GM13976 (cell line): Measurements from ENCODE around the gene STK39.
"Not testable (repeated sequence)": the region's sequence is repeated elsewhere in the genome, so short reads cannot be mapped to it uniquely, and the experiment has no call there.

Source experiments
- DNase-seq: peaks from one replicate; pipeline ENCODE4 v3.0.0; 2012; ENCODE audit warnings: low spot score
- in situ Hi-C: fragments of 300-500 bp; cut with MboI; formaldehyde crosslinking; loops from one replicate; pipeline ENCODE4 v1.12.0; 2022; ENCODE audit warnings: low sequenced_read_pairs, mixed read lengths, inconsistent platforms; ENCODE audit not compliant: unreplicated experiment
- TF ChIP-seq, protein P1 (sequence below): IDR thresholded peaks from 2 replicates; pipeline ENCODE4 v1.5.1; 2012; ENCODE audit warnings: borderline replicate concordance, mild to moderate bottlenecking; ENCODE audit not compliant: insufficient read depth; ENCODE audit errors: extremely low read depth, missing control alignments, control extremely low read depth

Gene STK39

GRCh38 chr2:168052773-168053172, 194.6 kb downstream of the STK39 start:
- DNase-seq = no peak
- in situ Hi-C loops = no loop called here
- TF ChIP-seq, protein P1, sequence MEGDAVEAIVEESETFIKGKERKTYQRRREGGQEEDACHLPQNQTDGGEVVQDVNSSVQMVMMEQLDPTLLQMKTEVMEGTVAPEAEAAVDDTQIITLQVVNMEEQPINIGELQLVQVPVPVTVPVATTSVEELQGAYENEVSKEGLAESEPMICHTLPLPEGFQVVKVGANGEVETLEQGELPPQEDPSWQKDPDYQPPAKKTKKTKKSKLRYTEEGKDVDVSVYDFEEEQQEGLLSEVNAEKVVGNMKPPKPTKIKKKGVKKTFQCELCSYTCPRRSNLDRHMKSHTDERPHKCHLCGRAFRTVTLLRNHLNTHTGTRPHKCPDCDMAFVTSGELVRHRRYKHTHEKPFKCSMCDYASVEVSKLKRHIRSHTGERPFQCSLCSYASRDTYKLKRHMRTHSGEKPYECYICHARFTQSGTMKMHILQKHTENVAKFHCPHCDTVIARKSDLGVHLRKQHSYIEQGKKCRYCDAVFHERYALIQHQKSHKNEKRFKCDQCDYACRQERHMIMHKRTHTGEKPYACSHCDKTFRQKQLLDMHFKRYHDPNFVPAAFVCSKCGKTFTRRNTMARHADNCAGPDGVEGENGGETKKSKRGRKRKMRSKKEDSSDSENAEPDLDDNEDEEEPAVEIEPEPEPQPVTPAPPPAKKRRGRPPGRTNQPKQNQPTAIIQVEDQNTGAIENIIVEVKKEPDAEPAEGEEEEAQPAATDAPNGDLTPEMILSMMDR = no peak

GRCh38 chr2:168050377-168050776, 197.0 kb downstream of the STK39 start:
- in situ Hi-C loops = no loop called here
- TF ChIP-seq, protein P1 = no peak
- no peak for DNase-seq

DNA sequence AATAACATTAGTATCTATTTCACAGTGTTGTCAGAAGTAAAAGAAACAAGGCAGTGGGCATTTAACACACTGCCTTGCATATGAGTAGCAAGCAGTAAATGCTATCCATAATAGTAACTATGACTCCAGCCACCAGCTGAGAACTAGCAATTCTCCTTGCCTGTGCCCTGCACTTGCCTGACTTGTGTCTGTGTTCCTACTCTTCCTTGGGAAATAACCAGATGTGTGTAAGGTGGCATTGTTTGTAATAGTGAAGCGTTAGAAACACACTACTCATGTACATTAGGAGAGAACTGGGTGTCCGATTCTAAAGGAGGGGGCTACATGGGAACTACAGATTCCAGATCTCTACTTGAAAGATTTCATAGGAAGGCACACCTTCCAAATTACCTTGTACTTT, 197.8 kb downstream of the STK39 start:
- TF ChIP-seq, protein P1 = no peak
- no peak for DNase-seq
- in situ Hi-C loops = no loop called here

- no peak for DNase-seq
- TF ChIP-seq, protein P1 = no peak
- in situ Hi-C loops = no loop called here
Measured at GRCh38 chr2:168047091-168047690, 200.2 kb downstream of the STK39 start.

DNA sequence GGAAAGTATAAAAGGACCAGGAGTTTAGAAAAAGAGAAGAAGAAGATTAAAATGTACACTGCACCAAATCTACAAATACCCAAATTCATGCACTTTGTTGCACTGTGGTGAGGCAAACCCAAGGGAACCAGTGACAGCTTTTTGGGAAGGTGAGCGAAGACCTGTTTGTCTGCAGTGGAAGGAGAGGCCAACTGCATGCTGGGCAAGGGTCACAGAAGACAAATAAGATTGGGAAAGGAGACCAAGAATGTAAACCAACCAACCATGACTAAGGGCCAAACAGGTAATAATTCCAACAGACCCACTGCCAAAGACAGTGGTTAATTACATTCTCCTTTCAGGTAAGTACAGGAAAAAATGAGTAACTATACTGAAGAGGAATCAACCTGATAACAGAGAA, 202.8 kb downstream of the STK39 start:
- DNase-seq = no peak
- TF ChIP-seq, protein P1 = no peak
- in situ Hi-C loops = no loop called here

DNA sequence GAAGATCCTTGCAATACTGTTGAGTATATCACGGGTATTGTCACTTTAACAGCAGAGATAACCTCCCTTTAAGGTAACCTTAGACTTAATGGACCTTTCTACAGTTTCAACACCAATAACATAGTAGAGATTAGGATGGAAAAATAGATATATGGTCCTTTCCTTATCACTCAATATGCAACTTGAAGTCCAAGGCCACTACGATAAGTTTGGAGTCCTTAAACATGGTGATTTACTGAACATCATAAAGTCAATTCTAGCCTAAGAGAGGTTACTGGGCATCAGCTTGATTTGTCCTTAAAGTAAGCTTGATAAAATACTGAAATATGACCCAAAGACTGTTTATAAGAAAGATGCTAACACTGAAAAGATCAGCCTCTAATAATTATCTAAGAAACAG, 203.2 kb downstream of the STK39 start:
- in situ Hi-C loops = no loop called here
- DNase-seq = no peak
- TF ChIP-seq, protein P1 = no peak

- peak; percentile 32 for DNase-seq
- in situ Hi-C loops = not testable (repeated sequence)
Measured at GRCh38 chr2:168042127-168042824, 205.1 kb downstream of the STK39 start.
